Type B pancreatic cell (in vitro differentiated cells): ENCODE measurements around the gene EIF2B5. TPM values are rescaled to one million over a fixed set of nuclear protein-coding genes. Genes with fewer than 3 reads are reported as not detected.

Experiments used
- DNase-seq: peaks from one replicate; pipeline ENCODE4 v3.0.0; 2021; ENCODE audit warnings: mixed read lengths; ENCODE audit not compliant: unreplicated experiment; ENCODE audit errors: extremely low spot score
- H3K27ac Mint-ChIP-seq: 2 replicates; pipeline ENCODE4 v1.8.0; 2021; ENCODE audit warnings: mild to moderate bottlenecking, mixed read lengths
- H3K27me3 Mint-ChIP-seq: 2 replicates; pipeline ENCODE4 v1.8.0; 2021; ENCODE audit warnings: mixed read lengths
- H3K36me3 Mint-ChIP-seq: 2 replicates; pipeline ENCODE4 v1.8.0; 2021; ENCODE audit warnings: mixed read lengths
- H3K4me1 Mint-ChIP-seq: one replicate; pipeline ENCODE4 v1.8.0; 2021; ENCODE audit warnings: mixed read lengths; ENCODE audit not compliant: unreplicated experiment
- H3K4me3 Mint-ChIP-seq: 2 replicates; pipeline ENCODE4 v1.8.0; 2021; ENCODE audit warnings: mild to moderate bottlenecking, mixed read lengths
- H3K9me3 Mint-ChIP-seq: 2 replicates; pipeline ENCODE4 v1.8.0; 2021; ENCODE audit warnings: mixed read lengths
- CTCF ChIP-seq: fragments of 200-600 bp; sonication (generic); conservative IDR thresholded peaks from 2 replicates; pipeline ENCODE4 v1.5.0; 2021; ENCODE audit warnings: antibody characterized with exemption, mild to moderate bottlenecking
- total RNA-seq: library from RNA; stranded (reverse); gene quantifications from 2 replicates; pipeline ENCODE4 v1.2.1, GENCODE V29; 2021; ENCODE audit warnings: low replicate concordance

Gene EIF2B5
- total RNA-seq, 1 donor from 2014 or later, result 43.9 TPM

- Mint-ChIP-seq H3K36me3 (peaks cover 13% of the 10 kb centered on the region), H3K27ac (peak overlapping the region; percentile 89), H3K27me3 (no peaks in the 10 kb centered on the region), H3K4me1 (peaks cover 18% of the 10 kb centered on the region), H3K4me3 (peak overlapping the region; percentile 99), H3K9me3 (no peaks in the 10 kb centered on the region)
- TF ChIP-seq CTCF, result no peak
- DNase-seq, result no peak
These were observed 40.8 kb downstream of the EIF2B5 start for GRCh38 chr3:184175981-184176376.

GRCh38 chr3:184176377-184177330, 41.5 kb downstream of the EIF2B5 start:
- Mint-ChIP-seq H3K27me3 (no peaks in the 10 kb centered on the region), H3K4me1 (peaks cover 18% of the 10 kb centered on the region), H3K4me3 (peak overlapping the region; percentile 99), H3K9me3 (no peaks in the 10 kb centered on the region), H3K36me3 (peaks cover 9% of the 10 kb centered on the region), H3K27ac (peak overlapping the region; percentile 89)
- no peak for TF ChIP-seq CTCF
- no peak for DNase-seq

- no peak for DNase-seq
- Mint-ChIP-seq H3K9me3 (no peaks in the 10 kb centered on the region), H3K36me3 (peaks cover 6% of the 10 kb centered on the region), H3K27ac (peak overlapping the region; percentile 89), H3K4me1 (peaks cover 18% of the 10 kb centered on the region), H3K4me3 (peak overlapping the region; percentile 99), H3K27me3 (no peaks in the 10 kb centered on the region)
- TF ChIP-seq CTCF, result no peak
These were observed 42.2 kb downstream of the EIF2B5 start for GRCh38 chr3:184177331-184177731.

- Mint-ChIP-seq H3K36me3 (peaks cover 7% of the 10 kb centered on the region), H3K4me3 (peak overlapping the region; percentile 76), H3K9me3 (no peaks in the 10 kb centered on the region), H3K27me3 (no peaks in the 10 kb centered on the region), H3K27ac (no peak overlapping the region), H3K4me1 (peaks cover 18% of the 10 kb centered on the region)
- no peak for DNase-seq
- TF ChIP-seq CTCF, result no peak
These were observed 42.7 kb downstream of the EIF2B5 start for GRCh38 chr3:184177767-184178306.

- H3K4me3 Mint-ChIP-seq, result peak overlapping the region; percentile 76
- H3K4me1 Mint-ChIP-seq, result peaks cover 18% of the 10 kb centered on the region
- DNase-seq, result no peak
- no peak for TF ChIP-seq CTCF
- H3K27me3 Mint-ChIP-seq, result no peaks in the 10 kb centered on the region
- H3K27ac Mint-ChIP-seq, result no peak overlapping the region
- no peaks in the 10 kb centered on the region for H3K9me3 Mint-ChIP-seq
- peaks cover 8% of the 10 kb centered on the region for H3K36me3 Mint-ChIP-seq
These were observed 43.5 kb downstream of the EIF2B5 start for GRCh38 chr3:184178521-184179138.
